ENCODE data around the gene ANK3.

DNA sequence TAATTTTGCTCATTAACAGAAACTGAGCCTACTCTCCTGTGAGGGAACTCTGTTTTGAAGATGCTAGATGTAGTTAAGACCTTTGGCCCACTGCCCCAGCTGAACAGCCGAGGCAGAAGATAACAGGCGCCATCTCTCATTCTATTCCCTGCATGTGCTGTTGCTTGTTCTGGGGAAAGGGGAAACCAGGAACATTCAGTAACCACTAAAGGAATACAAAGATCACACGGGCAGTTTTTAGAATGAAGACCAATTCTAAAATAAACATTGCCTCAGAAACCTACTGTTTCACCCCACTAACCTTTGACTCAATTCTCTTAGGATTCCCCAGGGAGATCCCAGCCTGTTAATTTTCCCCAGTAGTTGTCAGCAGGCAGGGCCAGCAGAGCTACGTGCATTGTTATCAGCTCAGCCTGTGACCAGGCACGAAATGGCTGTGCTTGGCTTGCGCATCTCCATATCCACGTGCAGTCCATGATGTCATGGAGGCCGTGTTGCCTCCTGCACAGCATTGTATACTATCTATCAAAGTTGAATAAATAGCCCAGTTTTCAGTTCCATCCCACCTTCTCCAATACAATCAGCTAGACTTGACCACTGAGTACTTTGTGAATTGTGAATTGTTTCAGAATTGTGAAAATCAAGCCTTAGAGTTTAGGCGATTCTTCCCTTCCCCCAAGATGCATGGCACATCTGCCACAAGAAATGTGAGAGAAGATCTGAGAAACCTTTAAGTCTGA, 36.0 kb downstream of the ANK3 start:
- TF ChIP-seq POLR2A (IDR thresholded peaks at IDR 0.05) (no peak), CTCF (IDR thresholded peaks at IDR 0.05) (no peak)
